ENCODE measurements around the gene STX19. TPM values are rescaled to one million over a fixed set of nuclear protein-coding genes. Genes with fewer than 3 reads are reported as not detected.

Gene STX19
- total and polyA plus RNA-seq, 10 donors = 0.32 to 1.6 (median 0.80) TPM; not detected in 2

GRCh38 chr3:94026623-94027022, 1.8 kb downstream of the STX19 start:
- intact Hi-C loops (cut with DNase I; ENCODE audit: low total_unique reads) = no loop called here
- Histone ChIP-seq H3K9me3 (no peaks in the 10 kb centered on the region), H3K27me3 (replicated peaks in 1 of 7) (no peaks in the 10 kb centered on the region), H3K4me3 (no peak overlapping the region), H3K27ac (no peak overlapping the region), H3K36me3 (no peaks in the 10 kb centered on the region), H3K4me1 (no peaks in the 10 kb centered on the region)
- 89 to 98% (median 93%) methylated on average over 2 of the region's 2 CpGs for WGBS, 5 donors
- TF ChIP-seq CTCF (IDR thresholded peaks at IDR 0.05 in 8 of 11, conservative IDR thresholded peaks at IDR 0.05 in 3 of 11) (no peak), POLR2AphosphoS5 (IDR thresholded peaks at IDR 0.05) (no peak), POLR2A (IDR thresholded peaks at IDR 0.05) (no peak)
- DNase-seq = no peak

DNA sequence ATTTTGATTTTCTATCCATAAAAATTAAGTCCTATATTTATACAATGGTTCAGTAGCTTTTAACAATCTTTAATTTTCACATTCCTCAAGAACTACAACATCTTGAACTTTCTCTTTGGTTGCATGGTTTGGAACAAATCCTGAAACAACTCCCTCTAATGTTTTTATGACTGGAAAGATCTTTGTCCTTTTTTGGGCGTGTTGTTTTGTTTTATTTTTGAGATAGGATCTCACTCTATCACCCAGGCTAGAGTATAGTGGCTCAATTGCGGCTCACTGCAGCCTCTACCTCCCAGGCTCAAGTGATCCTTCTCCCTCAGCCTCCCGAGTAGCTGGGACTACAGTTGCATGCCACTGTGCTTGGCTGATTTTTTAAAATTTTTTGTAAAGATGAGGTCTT, 4.0 kb downstream of the STX19 start:
- Histone ChIP-seq H3K27me3 (replicated peaks in 1 of 7) (no peaks in the 10 kb centered on the region), H3K27ac (no peak overlapping the region), H3K4me3 (no peak overlapping the region), H3K36me3 (no peaks in the 10 kb centered on the region), H3K9me3 (no peaks in the 10 kb centered on the region), H3K4me1 (no peaks in the 10 kb centered on the region)
- DNase-seq = no peak
- intact Hi-C loops (cut with DNase I; ENCODE audit: low total_unique reads) = no loop called here
- WGBS, 5 donors = 88 to 96% (median 90%) methylated on average over 3 of the region's 3 CpGs
- TF ChIP-seq CTCF (IDR thresholded peaks at IDR 0.05 in 8 of 11, conservative IDR thresholded peaks at IDR 0.05 in 3 of 11) (no peak), POLR2AphosphoS5 (IDR thresholded peaks at IDR 0.05) (no peak), POLR2A (IDR thresholded peaks at IDR 0.05) (no peak)

DNA sequence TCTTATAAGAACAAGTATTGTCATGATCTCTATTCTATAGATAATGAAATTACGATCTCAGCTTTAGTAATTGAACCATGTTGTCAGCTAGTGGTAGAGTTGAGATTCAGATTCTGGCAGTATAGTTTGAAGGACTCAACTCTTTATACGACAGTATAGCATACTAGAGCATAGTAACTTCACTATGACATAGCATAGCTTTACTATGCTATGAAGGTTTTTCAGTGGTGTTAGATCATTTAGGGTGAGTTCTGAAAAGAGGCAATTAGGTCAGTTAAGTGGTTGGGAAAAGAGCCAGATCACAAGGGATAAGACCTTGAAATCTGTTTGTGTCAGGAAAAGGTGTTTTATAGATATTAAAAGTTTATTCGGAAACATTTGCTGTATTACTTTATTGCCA, 8.1 kb downstream of the STX19 start:
- intact Hi-C loops (cut with DNase I; ENCODE audit: low total_unique reads) = no loop called here
- Histone ChIP-seq H3K27ac (peak overlapping the region in 2 of 8 donors; percentile 15 to 30), H3K36me3 (no peaks in the 10 kb centered on the region), H3K4me1 (no peaks in the 10 kb centered on the region), H3K4me3 (no peak overlapping the region), H3K9me3 (no peaks in the 10 kb centered on the region), H3K27me3 (replicated peaks in 1 of 7) (no peaks in the 10 kb centered on the region)
- TF ChIP-seq CTCF (IDR thresholded peaks at IDR 0.05 in 8 of 11, conservative IDR thresholded peaks at IDR 0.05 in 3 of 11) = no peak
- no peak for TF ChIP-seq POLR2AphosphoS5 (IDR thresholded peaks at IDR 0.05)
- no peak for TF ChIP-seq POLR2A (IDR thresholded peaks at IDR 0.05)
- WGBS, 5 donors = 75 to 87% (median 79%) methylated on average over 3 of the region's 3 CpGs
- no peak for DNase-seq

DNA sequence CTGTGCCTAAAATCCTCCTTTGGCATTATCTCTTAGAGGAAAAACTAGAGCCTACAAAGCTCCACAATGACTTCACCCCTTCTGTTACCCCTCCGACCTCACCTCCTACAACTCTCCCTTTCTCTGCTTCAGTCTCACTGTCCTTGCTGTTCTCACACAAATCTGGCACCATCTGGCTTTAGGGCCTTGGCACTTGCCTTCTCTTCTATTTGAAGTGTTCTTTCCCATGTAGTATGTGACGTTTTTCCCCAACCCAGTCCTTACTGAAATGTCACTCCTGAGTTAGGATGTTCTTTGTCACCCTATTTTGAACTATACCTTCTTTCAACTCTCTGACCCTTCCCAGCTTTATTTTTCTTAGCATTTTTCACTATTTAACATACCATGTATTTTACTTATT, 8.7 kb downstream of the STX19 start:
- DNase-seq = no peak
- no peak for TF ChIP-seq POLR2AphosphoS5 (IDR thresholded peaks at IDR 0.05)
- no peak for TF ChIP-seq CTCF (IDR thresholded peaks at IDR 0.05 in 8 of 11, conservative IDR thresholded peaks at IDR 0.05 in 3 of 11)
- no peak for TF ChIP-seq POLR2A (IDR thresholded peaks at IDR 0.05)
- Histone ChIP-seq H3K4me1 (no peaks in the 10 kb centered on the region), H3K36me3 (no peaks in the 10 kb centered on the region), H3K9me3 (no peaks in the 10 kb centered on the region), H3K4me3 (no peak overlapping the region), H3K27me3 (replicated peaks in 1 of 7) (no peaks in the 10 kb centered on the region), H3K27ac (no peak overlapping the region)
- intact Hi-C loops (cut with DNase I; ENCODE audit: low total_unique reads) = no loop called here
- WGBS, 5 donors = 70 to 93% (median 83%) methylated on average over 2 of the region's 2 CpGs

Data from spleen (tissue), 11 donors.